Measurements from ENCODE around the gene GPR32.

DNA sequence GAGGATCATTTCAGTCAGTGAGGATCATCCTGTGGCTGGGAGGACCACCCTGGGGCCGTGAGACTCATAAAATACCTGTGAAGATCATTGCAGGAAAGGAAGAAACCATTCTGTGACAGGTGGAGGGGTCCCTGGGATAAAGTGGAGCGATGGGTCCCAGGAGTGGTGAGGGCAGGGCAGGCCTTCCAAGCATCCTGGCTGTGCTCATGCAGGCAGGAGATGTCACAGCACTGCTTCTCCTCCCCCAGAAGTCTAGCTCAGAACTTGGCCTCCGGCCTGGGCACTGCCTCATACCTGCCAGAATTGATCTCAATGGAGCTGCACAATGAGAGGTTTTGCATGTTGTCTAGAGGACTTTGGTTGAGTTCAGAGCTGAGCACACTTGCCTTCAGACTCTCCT, 42.2 kb downstream of the GPR32 start:
- TF ChIP-seq EZH2 (IDR thresholded peaks at IDR 0.05; ENCODE audit: borderline replicate concordance, insufficient read depth, low read depth, low read length, poor library complexity, severe bottlenecking) = no peak
- TF ChIP-seq, protein P1, sequence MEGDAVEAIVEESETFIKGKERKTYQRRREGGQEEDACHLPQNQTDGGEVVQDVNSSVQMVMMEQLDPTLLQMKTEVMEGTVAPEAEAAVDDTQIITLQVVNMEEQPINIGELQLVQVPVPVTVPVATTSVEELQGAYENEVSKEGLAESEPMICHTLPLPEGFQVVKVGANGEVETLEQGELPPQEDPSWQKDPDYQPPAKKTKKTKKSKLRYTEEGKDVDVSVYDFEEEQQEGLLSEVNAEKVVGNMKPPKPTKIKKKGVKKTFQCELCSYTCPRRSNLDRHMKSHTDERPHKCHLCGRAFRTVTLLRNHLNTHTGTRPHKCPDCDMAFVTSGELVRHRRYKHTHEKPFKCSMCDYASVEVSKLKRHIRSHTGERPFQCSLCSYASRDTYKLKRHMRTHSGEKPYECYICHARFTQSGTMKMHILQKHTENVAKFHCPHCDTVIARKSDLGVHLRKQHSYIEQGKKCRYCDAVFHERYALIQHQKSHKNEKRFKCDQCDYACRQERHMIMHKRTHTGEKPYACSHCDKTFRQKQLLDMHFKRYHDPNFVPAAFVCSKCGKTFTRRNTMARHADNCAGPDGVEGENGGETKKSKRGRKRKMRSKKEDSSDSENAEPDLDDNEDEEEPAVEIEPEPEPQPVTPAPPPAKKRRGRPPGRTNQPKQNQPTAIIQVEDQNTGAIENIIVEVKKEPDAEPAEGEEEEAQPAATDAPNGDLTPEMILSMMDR (IDR thresholded peaks at IDR 0.05) = no peak
